LoVo (cell line): ENCODE measurements around the gene FABP2.
"Not testable (repeated sequence)": the region's sequence is repeated elsewhere in the genome, so short reads cannot be mapped to it uniquely, and the experiment has no call there.

Source experiments
- DNase-seq: peaks from one replicate; pipeline ENCODE4 v3.0.0-alpha.2; 2016; ENCODE audit warnings: low spot score

The FABP2 gene

GRCh38 chr4:119310826-119311225 is 11.1 kb downstream of the FABP2 start:
- no peak for DNase-seq

- no peak for DNase-seq
Measured at GRCh38 chr4:119307606-119308005, 14.3 kb downstream of the FABP2 start.

- no peak for DNase-seq
Measured at GRCh38 chr4:119304431-119304830, 17.5 kb downstream of the FABP2 start.

GRCh38 chr4:119303587-119304305 is 18.2 kb downstream of the FABP2 start:
- DNase-seq: no peak

- no peak for DNase-seq
Measured at GRCh38 chr4:119302073-119302832, 19.7 kb downstream of the FABP2 start.

- peak; percentile 96 for DNase-seq
Measured at GRCh38 chr4:119300101-119300978, 21.6 kb downstream of the FABP2 start.

- no peak for DNase-seq
Measured at GRCh38 chr4:119299741-119300100, 22.2 kb downstream of the FABP2 start.

- peak; percentile 37 for DNase-seq
Measured at GRCh38 chr4:119299260-119299671, 22.7 kb downstream of the FABP2 start.

GRCh38 chr4:119297795-119298194 is 24.1 kb downstream of the FABP2 start:
- no peak for DNase-seq

- no peak for DNase-seq
Measured at GRCh38 chr4:119296356-119296755, 25.6 kb downstream of the FABP2 start.

- no peak for DNase-seq
Measured at GRCh38 chr4:119290598-119290997, 31.3 kb downstream of the FABP2 start.

GRCh38 chr4:119289313-119289712 is 32.6 kb downstream of the FABP2 start:
- no peak for DNase-seq

- peak; percentile 55 for DNase-seq
Measured at GRCh38 chr4:119286377-119287002, 35.4 kb downstream of the FABP2 start.

GRCh38 chr4:119284876-119285780 is 36.8 kb downstream of the FABP2 start:
- peak; percentile 32 for DNase-seq

- DNase-seq: no peak
Measured at GRCh38 chr4:119281393-119281792, 40.5 kb downstream of the FABP2 start.

- not testable (repeated sequence) for DNase-seq
Measured at GRCh38 chr4:119279945-119280344, 42.0 kb downstream of the FABP2 start.

GRCh38 chr4:119279541-119279940 is 42.4 kb downstream of the FABP2 start:
- DNase-seq: not testable (repeated sequence)

- no peak for DNase-seq
Measured at GRCh38 chr4:119271361-119272085, 50.4 kb downstream of the FABP2 start.

GRCh38 chr4:119268466-119268865 is 53.5 kb downstream of the FABP2 start:
- no peak for DNase-seq
